Measurements from ENCODE around the gene MSTN.

The MSTN gene

DNA sequence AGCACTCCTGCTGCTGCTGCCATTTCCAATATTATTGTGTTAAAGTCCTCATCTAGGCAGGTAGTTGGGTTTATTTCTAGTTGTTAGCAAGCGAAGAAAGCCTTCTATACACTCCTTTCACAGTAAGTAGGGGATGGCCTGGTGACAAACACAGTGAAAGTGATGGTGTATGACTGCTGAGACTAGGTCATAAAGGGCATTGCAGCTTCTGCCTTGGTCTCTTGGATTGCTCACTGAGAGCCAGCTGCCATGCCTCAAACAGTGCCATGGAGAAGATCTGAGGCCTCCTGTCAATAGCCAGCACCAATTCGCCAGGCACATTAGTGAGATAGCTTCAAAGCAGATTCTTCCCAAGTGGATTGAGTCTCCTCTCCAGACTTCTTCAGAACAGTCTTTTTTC lies 27.6 kb upstream of the MSTN start:
- in situ Hi-C loops (cut with MboI; ENCODE audit: low pct_unique_long_range_greater_than_20kb, low sequenced_read_pairs, unreplicated experiment): loop anchor here (10.0 to 25.0 kb wide), 2 partner anchors 197 to 715 kb away; no protein-coding TSS in a partner anchor
- no peak for DNase-seq (ENCODE audit: low spot score)
- TF ChIP-seq, protein P1, sequence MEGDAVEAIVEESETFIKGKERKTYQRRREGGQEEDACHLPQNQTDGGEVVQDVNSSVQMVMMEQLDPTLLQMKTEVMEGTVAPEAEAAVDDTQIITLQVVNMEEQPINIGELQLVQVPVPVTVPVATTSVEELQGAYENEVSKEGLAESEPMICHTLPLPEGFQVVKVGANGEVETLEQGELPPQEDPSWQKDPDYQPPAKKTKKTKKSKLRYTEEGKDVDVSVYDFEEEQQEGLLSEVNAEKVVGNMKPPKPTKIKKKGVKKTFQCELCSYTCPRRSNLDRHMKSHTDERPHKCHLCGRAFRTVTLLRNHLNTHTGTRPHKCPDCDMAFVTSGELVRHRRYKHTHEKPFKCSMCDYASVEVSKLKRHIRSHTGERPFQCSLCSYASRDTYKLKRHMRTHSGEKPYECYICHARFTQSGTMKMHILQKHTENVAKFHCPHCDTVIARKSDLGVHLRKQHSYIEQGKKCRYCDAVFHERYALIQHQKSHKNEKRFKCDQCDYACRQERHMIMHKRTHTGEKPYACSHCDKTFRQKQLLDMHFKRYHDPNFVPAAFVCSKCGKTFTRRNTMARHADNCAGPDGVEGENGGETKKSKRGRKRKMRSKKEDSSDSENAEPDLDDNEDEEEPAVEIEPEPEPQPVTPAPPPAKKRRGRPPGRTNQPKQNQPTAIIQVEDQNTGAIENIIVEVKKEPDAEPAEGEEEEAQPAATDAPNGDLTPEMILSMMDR (IDR thresholded peaks at IDR 0.05; ENCODE audit: extremely low read depth, insufficient read depth, missing control alignments): no peak

DNA sequence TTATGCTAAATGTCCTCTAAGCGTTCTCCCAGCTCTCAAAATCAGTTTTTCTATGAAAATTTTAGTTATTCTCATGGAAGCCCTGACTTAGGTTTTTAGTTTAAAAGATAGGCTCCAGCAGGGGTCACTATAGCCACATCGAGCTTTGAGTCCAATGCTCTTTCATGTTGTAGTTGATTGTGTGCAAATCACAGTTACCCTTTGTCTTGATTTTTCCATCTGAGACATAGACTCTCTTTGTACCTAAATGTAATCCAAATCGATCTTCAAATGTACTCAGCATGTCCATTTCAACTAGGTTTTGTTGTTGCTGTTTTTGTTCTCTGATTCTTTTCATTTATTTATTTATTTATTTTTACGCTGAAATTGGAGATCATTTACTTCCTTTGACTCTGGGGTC lies 26.4 kb upstream of the MSTN start:
- DNase-seq (ENCODE audit: low spot score): peak; percentile 39
- in situ Hi-C loops (cut with MboI; ENCODE audit: low pct_unique_long_range_greater_than_20kb, low sequenced_read_pairs, unreplicated experiment): loop anchor here (10.0 to 25.0 kb wide), 3 partner anchors 198 to 426 kb away; no protein-coding TSS in a partner anchor

DNA sequence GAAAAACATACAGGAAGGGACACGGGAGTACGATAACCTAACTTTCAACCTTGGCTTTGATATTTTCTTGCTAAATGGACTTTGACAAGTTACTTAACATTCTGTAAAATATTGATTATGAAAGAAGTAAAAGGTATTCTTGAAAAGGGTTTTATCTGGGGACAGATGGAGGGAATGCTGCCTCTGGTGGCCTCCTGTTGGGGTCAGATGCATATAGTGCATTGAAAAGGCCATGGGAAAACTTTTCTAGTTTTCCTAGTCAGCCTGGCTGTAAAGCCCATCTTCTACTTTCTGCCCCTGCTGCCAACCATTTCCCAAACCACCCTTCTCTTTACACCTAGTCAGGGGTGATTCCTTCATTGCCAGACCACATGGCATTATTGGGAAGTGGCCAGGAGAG lies 22.2 kb upstream of the MSTN start:
- TF ChIP-seq, protein P1 (IDR thresholded peaks at IDR 0.05; ENCODE audit: extremely low read depth, insufficient read depth, missing control alignments): no peak
- in situ Hi-C loops (cut with MboI; ENCODE audit: low pct_unique_long_range_greater_than_20kb, low sequenced_read_pairs, unreplicated experiment): loop anchor here (10.0 to 25.0 kb wide), 3 partner anchors 203 to 430 kb away; no protein-coding TSS in a partner anchor
- no peak for DNase-seq (ENCODE audit: low spot score)

More for the DNA sequence above, 26.4 kb upstream of the MSTN start:
- TF ChIP-seq, protein P1 (IDR thresholded peaks at IDR 0.05; ENCODE audit: extremely low read depth, insufficient read depth, missing control alignments): peak; percentile 59

DNA sequence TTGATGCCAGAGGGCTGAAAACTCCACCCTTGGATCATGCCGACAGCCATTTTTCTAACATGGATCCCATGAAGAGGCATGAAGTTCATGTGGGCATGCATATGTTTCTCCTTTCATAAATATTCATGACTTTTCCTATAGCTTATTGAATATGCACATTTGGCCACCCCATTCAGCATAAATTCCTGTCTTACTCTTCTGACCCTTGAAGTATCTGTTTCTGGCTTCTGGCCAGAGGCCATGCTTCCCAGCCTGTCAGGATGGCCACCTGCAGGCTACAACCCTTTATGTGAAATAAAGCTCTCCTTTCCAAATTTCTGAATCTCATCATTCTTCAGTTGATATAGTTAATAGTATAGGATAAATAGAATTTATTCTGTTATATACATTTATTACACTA lies 19.6 kb upstream of the MSTN start:
- in situ Hi-C loops (cut with MboI; ENCODE audit: low pct_unique_long_range_greater_than_20kb, low sequenced_read_pairs, unreplicated experiment): loop anchor here (10.0 to 25.0 kb wide), 3 partner anchors 205 to 433 kb away; no protein-coding TSS in a partner anchor
- TF ChIP-seq, protein P1 (IDR thresholded peaks at IDR 0.05; ENCODE audit: extremely low read depth, insufficient read depth, missing control alignments): no peak
- no peak for DNase-seq (ENCODE audit: low spot score)

DNA sequence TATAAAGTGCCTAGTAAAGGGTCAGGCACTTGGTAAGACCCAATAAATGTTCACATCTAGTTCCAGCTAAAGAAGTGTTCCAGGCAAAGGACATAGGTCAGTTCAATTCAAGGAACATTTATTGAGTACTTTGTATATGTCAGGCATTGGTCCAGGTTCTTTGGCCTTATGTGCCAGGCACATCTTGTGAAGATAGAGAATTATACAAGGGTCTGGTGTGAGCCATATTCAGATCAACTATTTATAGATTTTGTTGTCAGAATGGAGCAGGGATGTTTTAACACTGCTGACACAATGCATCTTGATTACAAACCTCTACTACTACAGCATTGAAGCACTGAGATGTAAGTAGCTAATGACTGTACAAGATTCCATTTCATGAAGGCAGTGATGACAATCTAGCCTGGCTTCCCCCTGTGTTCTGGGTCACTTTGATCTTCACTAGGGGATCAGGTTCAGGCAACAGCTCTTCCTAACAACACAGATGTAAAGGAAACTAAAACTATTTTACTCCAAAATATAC lies 18.1 kb upstream of the MSTN start:
- in situ Hi-C loops (cut with MboI; ENCODE audit: low pct_unique_long_range_greater_than_20kb, low sequenced_read_pairs, unreplicated experiment): loop anchor here (10.0 to 25.0 kb wide), 3 partner anchors 207 to 434 kb away; no protein-coding TSS in a partner anchor
- DNase-seq (ENCODE audit: low spot score): no peak
- TF ChIP-seq, protein P1 (IDR thresholded peaks at IDR 0.05; ENCODE audit: extremely low read depth, insufficient read depth, missing control alignments): no peak

DNA sequence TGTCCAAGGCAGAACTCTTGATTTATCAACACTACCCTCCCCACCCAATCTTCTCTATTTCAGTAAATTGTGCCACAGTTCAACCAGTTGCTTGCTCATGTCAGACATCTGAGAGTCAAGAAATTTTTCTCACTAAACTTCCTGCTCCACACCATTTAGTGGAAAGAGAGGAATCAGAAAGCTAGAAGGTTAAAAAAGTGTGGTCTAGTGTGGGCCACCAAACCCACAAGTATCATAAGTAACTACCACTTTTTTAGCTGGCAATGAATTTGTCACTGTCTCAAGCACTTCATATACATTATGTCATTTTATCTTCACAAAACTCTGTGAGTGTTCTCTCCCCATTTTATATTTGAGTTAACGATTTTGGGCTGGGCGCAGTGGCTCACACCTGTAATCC lies 16.6 kb upstream of the MSTN start:
- in situ Hi-C loops (cut with MboI; ENCODE audit: low pct_unique_long_range_greater_than_20kb, low sequenced_read_pairs, unreplicated experiment): loop anchor here (25.0 kb wide), 1 partner anchor 208 kb away; no protein-coding TSS in a partner anchor
- TF ChIP-seq, protein P1 (IDR thresholded peaks at IDR 0.05; ENCODE audit: extremely low read depth, insufficient read depth, missing control alignments): no peak
- DNase-seq (ENCODE audit: low spot score): no peak

Measured in GM13977 (cell line).